DND-41 (cell line): Measurements from ENCODE around the gene CIRBP.

Source experiments
- ATAC-seq: fragments of 200-7000 bp; cut with Tn5 transposase; 3 replicates; pipeline ENCODE4 v1.9.1; 2021; ENCODE audit warnings: low read depth; ENCODE audit not compliant: insufficient read depth
- DNase-seq: peaks from one replicate; pipeline ENCODE4 v3.0.0-alpha.2; 2020
- H2AFZ ChIP-seq: 2 replicates; pipeline ENCODE4 v1.6.0; 2012; ENCODE audit warnings: low read depth, low read length
- H3K27ac ChIP-seq: 2 replicates; pipeline ENCODE4 v1.5.1; 2012; ENCODE audit warnings: low read length, inconsistent platforms
- H3K27me3 ChIP-seq: fragments of 200-600 bp; sonication (generic); 2 replicates; pipeline ENCODE4 v1.6.0; 2012; ENCODE audit warnings: low read length, mild to moderate bottlenecking, inconsistent platforms; ENCODE audit not compliant: insufficient read depth, poor library complexity
- H3K36me3 ChIP-seq: 2 replicates; pipeline ENCODE4 v1.5.1; 2012; ENCODE audit warnings: low read length, inconsistent platforms; ENCODE audit not compliant: insufficient read depth
- H3K4me1 ChIP-seq: 2 replicates; pipeline ENCODE4 v1.5.1; 2012; ENCODE audit warnings: mild to moderate bottlenecking, low read length; ENCODE audit not compliant: insufficient read depth
- H3K4me2 ChIP-seq: 2 replicates; pipeline ENCODE4 v1.6.0; 2012; ENCODE audit warnings: mild to moderate bottlenecking, moderate library complexity, low read length, inconsistent platforms; ENCODE audit not compliant: insufficient read depth
- H3K4me3 ChIP-seq, 2 experiments: fragments of 200-600 bp in 1 of 2; shearing (Covaris generic) in 1 of 2; 2 replicates each; pipeline ENCODE4 v1.5.1; 2012 to 2016; ENCODE audit warnings: inconsistent platforms in 2 of 2, low read length in 2 of 2, mild to moderate bottlenecking in 2 of 2, low read depth in 1 of 2, moderate library complexity in 1 of 2
- H3K79me2 ChIP-seq: 2 replicates; pipeline ENCODE4 v1.6.0; 2012; ENCODE audit warnings: low read length, inconsistent platforms; ENCODE audit not compliant: insufficient read depth
- H3K9ac ChIP-seq: 2 replicates; pipeline ENCODE4 v1.6.0; 2012; ENCODE audit warnings: low read depth, mild to moderate bottlenecking, inconsistent platforms, low read length, moderate library complexity
- H3K9me3 ChIP-seq: 2 replicates; pipeline ENCODE4 v1.5.1; 2012; ENCODE audit warnings: low read length, moderate library complexity, mild to moderate bottlenecking, inconsistent platforms; ENCODE audit not compliant: insufficient read depth, severe bottlenecking
- H4K20me1 ChIP-seq: 2 replicates; pipeline ENCODE4 v1.6.0; 2012; ENCODE audit warnings: low read length; ENCODE audit not compliant: insufficient read depth
- CTCF ChIP-seq: IDR thresholded peaks from 2 replicates; pipeline ENCODE4 v1.5.1; 2012; ENCODE audit warnings: borderline replicate concordance, low read length, moderate library complexity, mild to moderate bottlenecking; ENCODE audit not compliant: poor library complexity, severe bottlenecking; ENCODE audit errors: extremely low read depth
- EZH2 ChIP-seq: IDR thresholded peaks from 3 replicates; pipeline ENCODE4 v1.6.1; 2012; ENCODE audit warnings: borderline replicate concordance, low read depth, mild to moderate bottlenecking, moderate library complexity, low read length, inconsistent platforms; ENCODE audit not compliant: severe bottlenecking

CIRBP gene

GRCh38 chr19:1277061-1277460 lies 7.9 kb downstream of the CIRBP start:
- ATAC-seq (no peak), DNase-seq (no peak)
- Histone ChIP-seq H3K4me3 (peak overlapping the region in 1 of 2 experiments; percentile 73; a peak in 3 of 4 replicates), H3K9me3 (no peaks in the 10 kb centered on the region), H3K4me2 (peak overlapping the region; percentile 83), H3K27ac (peak overlapping the region; percentile 86), H3K36me3 (peaks cover 67% of the 10 kb centered on the region), H4K20me1 (peaks cover 60% of the 10 kb centered on the region), H3K9ac (peak overlapping the region; percentile 99), H3K79me2 (peaks cover 48% of the 10 kb centered on the region), H3K27me3 (no peaks in the 10 kb centered on the region), H3K4me1 (peaks cover 48% of the 10 kb centered on the region), H2AFZ (no peak overlapping the region)
- TF ChIP-seq CTCF (no peak), EZH2 (no peak)

GRCh38 chr19:1278074-1278473 lies 8.9 kb downstream of the CIRBP start:
- peaks cover 38% of the 10 kb centered on the region for H3K4me1 ChIP-seq
- no peak overlapping the region for H3K4me2 ChIP-seq
- H4K20me1 ChIP-seq = peaks cover 50% of the 10 kb centered on the region
- no peaks in the 10 kb centered on the region for H3K27me3 ChIP-seq
- no peak overlapping the region for H3K27ac ChIP-seq
- no peaks in the 10 kb centered on the region for H3K9me3 ChIP-seq
- no peak overlapping the region for H3K9ac ChIP-seq
- DNase-seq (no peak), ATAC-seq (no peak)
- H3K79me2 ChIP-seq = peaks cover 38% of the 10 kb centered on the region
- no peak overlapping the region for H2AFZ ChIP-seq
- H3K36me3 ChIP-seq = peaks cover 57% of the 10 kb centered on the region
- no peak for TF ChIP-seq CTCF
- TF ChIP-seq EZH2 = no peak
- H3K4me3 ChIP-seq = no peak overlapping the region

- TF ChIP-seq CTCF = no peak
- no peak for TF ChIP-seq EZH2
- H3K9me3 ChIP-seq = no peaks in the 10 kb centered on the region
- H3K4me1 ChIP-seq = peaks cover 28% of the 10 kb centered on the region
- no peak overlapping the region for H3K4me2 ChIP-seq
- H3K79me2 ChIP-seq = peaks cover 29% of the 10 kb centered on the region
- H3K4me3 ChIP-seq = no peak overlapping the region
- peaks cover 48% of the 10 kb centered on the region for H3K36me3 ChIP-seq
- no peak overlapping the region for H2AFZ ChIP-seq
- H3K27ac ChIP-seq = no peak overlapping the region
- DNase-seq = no peak
- H3K27me3 ChIP-seq = no peaks in the 10 kb centered on the region
- no peak overlapping the region for H3K9ac ChIP-seq
- peaks cover 41% of the 10 kb centered on the region for H4K20me1 ChIP-seq
- no peak for ATAC-seq
Measured at GRCh38 chr19:1278713-1279660, 9.9 kb downstream of the CIRBP start.
